Activated naive CD4-positive, alpha-beta T cell treated with anti-CD3 and anti-CD28 coated beads, Interleukin-2, amount 50 U/mL, for 72 hours (primary cell): ENCODE measurements around the gene TULP3. TPM values are rescaled to one million over a fixed set of nuclear protein-coding genes. Genes with fewer than 3 reads are reported as not detected.

Source experiments
- ATAC-seq, 2 donors: fragments of 150-1000 bp; cut with Tn5 transposase; 2 replicates each; pipeline ENCODE4 v1.10.0; 2021; ENCODE audit warnings: mild to moderate bottlenecking in 2 of 2, moderate library complexity in 2 of 2
- DNase-seq, 2 donors: peaks; one replicate each; pipeline ENCODE4 v3.0.0; 2021 to 2022; ENCODE audit warnings: low spot score in 2 of 2
- H3K27ac Mint-ChIP-seq, 2 donors: one replicate each; pipeline ENCODE4 v1.8.0; 2022; ENCODE audit warnings: mild to moderate bottlenecking in 2 of 2, mixed read lengths in 2 of 2
- H3K36me3 Mint-ChIP-seq, 2 donors: one replicate each; pipeline ENCODE4 v1.8.0; 2022; ENCODE audit warnings: mixed read lengths in 2 of 2
- H3K9me3 Mint-ChIP-seq, 2 donors: one replicate each; pipeline ENCODE4 v1.8.0; 2022; ENCODE audit warnings: mixed read lengths in 2 of 2
- total RNA-seq, 2 donors: library from RNA; stranded (reverse); gene quantifications; one replicate each; pipeline ENCODE4 v1.2.3, GENCODE V29; 2022

TULP3 gene
- total RNA-seq, 2 donors from 2014 or later = 4.9 to 7.3 TPM

- Mint-ChIP-seq H3K9me3 (no peaks in the 10 kb centered on the region), H3K36me3 (no peaks in the 10 kb centered on the region), H3K27ac (no peak overlapping the region)
- DNase-seq (no peak), ATAC-seq (no peak)
These were observed 6.7 kb downstream of the TULP3 start for GRCh38 chr12:2897418-2897817.

- ATAC-seq (no peak), DNase-seq (no peak)
- H3K36me3 Mint-ChIP-seq = no peaks in the 10 kb centered on the region
- no peak overlapping the region for H3K27ac Mint-ChIP-seq
- no peaks in the 10 kb centered on the region for H3K9me3 Mint-ChIP-seq
These were observed 10.0 kb downstream of the TULP3 start for GRCh38 chr12:2900642-2901041.

- Mint-ChIP-seq H3K9me3 (no peaks in the 10 kb centered on the region), H3K27ac (no peak overlapping the region), H3K36me3 (no peaks in the 10 kb centered on the region)
- ATAC-seq (no peak), DNase-seq (no peak)
These were observed 11.7 kb downstream of the TULP3 start for GRCh38 chr12:2902272-2902880.

GRCh38 chr12:2904260-2904659, 13.6 kb downstream of the TULP3 start:
- ATAC-seq (no peak), DNase-seq (no peak)
- no peak overlapping the region for H3K27ac Mint-ChIP-seq
- no peaks in the 10 kb centered on the region for H3K9me3 Mint-ChIP-seq
- H3K36me3 Mint-ChIP-seq = no peaks in the 10 kb centered on the region

GRCh38 chr12:2912216-2912575, 21.5 kb downstream of the TULP3 start:
- Mint-ChIP-seq H3K27ac (no peak overlapping the region), H3K36me3 (no peaks in the 10 kb centered on the region), H3K9me3 (no peaks in the 10 kb centered on the region)
- ATAC-seq (no peak), DNase-seq (no peak)

GRCh38 chr12:2919249-2919648, 28.6 kb downstream of the TULP3 start:
- peaks cover 0 to 5% of the 10 kb centered on the region in 2 donors for H3K36me3 Mint-ChIP-seq
- ATAC-seq (no peak), DNase-seq (no peak)
- no peak overlapping the region for H3K27ac Mint-ChIP-seq
- H3K9me3 Mint-ChIP-seq = no peaks in the 10 kb centered on the region

GRCh38 chr12:2922329-2922728, 31.6 kb downstream of the TULP3 start:
- DNase-seq (no peak), ATAC-seq (peak in 1 of 2 donors; percentile 60)
- Mint-ChIP-seq H3K27ac (no peak overlapping the region), H3K36me3 (peaks cover 0 to 6% of the 10 kb centered on the region in 2 donors), H3K9me3 (no peaks in the 10 kb centered on the region)

GRCh38 chr12:2923057-2923456, 32.4 kb downstream of the TULP3 start:
- DNase-seq = no peak
- Mint-ChIP-seq H3K27ac (no peak overlapping the region), H3K9me3 (no peaks in the 10 kb centered on the region), H3K36me3 (peaks cover 6% of the 10 kb centered on the region in 2 donors)
- ATAC-seq = no peak

GRCh38 chr12:2924019-2924418, 33.3 kb downstream of the TULP3 start:
- H3K9me3 Mint-ChIP-seq = no peaks in the 10 kb centered on the region
- DNase-seq = no peak
- H3K36me3 Mint-ChIP-seq = peaks cover 6% of the 10 kb centered on the region in 2 donors
- no peak overlapping the region for H3K27ac Mint-ChIP-seq
- ATAC-seq = no peak

GRCh38 chr12:2925322-2925995, 34.8 kb downstream of the TULP3 start:
- Mint-ChIP-seq H3K9me3 (no peaks in the 10 kb centered on the region), H3K27ac (peak overlapping the region in 1 of 2 donors; percentile 14), H3K36me3 (peaks cover 6% of the 10 kb centered on the region in 2 donors)
- ATAC-seq (peak; percentile 34 to 94), DNase-seq (no peak)

- DNase-seq (no peak), ATAC-seq (no peak)
- Mint-ChIP-seq H3K9me3 (no peaks in the 10 kb centered on the region), H3K27ac (no peak overlapping the region), H3K36me3 (peaks cover 0 to 6% of the 10 kb centered on the region in 2 donors)
These were observed 40.2 kb downstream of the TULP3 start for GRCh38 chr12:2930865-2931264.

- Mint-ChIP-seq H3K9me3 (no peaks in the 10 kb centered on the region), H3K27ac (no peak overlapping the region), H3K36me3 (no peaks in the 10 kb centered on the region)
- DNase-seq (no peak), ATAC-seq (no peak)
These were observed 42.9 kb downstream of the TULP3 start for GRCh38 chr12:2933586-2933985.

- Mint-ChIP-seq H3K36me3 (no peaks in the 10 kb centered on the region), H3K9me3 (no peaks in the 10 kb centered on the region), H3K27ac (no peak overlapping the region)
- ATAC-seq (no peak), DNase-seq (no peak)
These were observed 43.7 kb downstream of the TULP3 start for GRCh38 chr12:2934371-2934770.

- Mint-ChIP-seq H3K36me3 (no peaks in the 10 kb centered on the region), H3K9me3 (no peaks in the 10 kb centered on the region), H3K27ac (peak overlapping the region in 1 of 2 donors; percentile 14)
- DNase-seq (no peak), ATAC-seq (no peak)
These were observed 45.6 kb downstream of the TULP3 start for GRCh38 chr12:2936301-2936700.

GRCh38 chr12:2937500-2937899, 46.8 kb downstream of the TULP3 start:
- no peak for ATAC-seq
- no peak for DNase-seq
- Mint-ChIP-seq H3K27ac (no peak overlapping the region), H3K9me3 (no peaks in the 10 kb centered on the region), H3K36me3 (no peaks in the 10 kb centered on the region)

- Mint-ChIP-seq H3K27ac (no peak overlapping the region), H3K36me3 (no peaks in the 10 kb centered on the region), H3K9me3 (no peaks in the 10 kb centered on the region)
- ATAC-seq (no peak), DNase-seq (no peak)
These were observed 48.5 kb downstream of the TULP3 start for GRCh38 chr12:2939191-2939590.

GRCh38 chr12:2940564-2940963, 49.9 kb downstream of the TULP3 start:
- Mint-ChIP-seq H3K36me3 (no peaks in the 10 kb centered on the region), H3K27ac (no peak overlapping the region), H3K9me3 (no peaks in the 10 kb centered on the region)
- no peak for ATAC-seq
- no peak for DNase-seq

GRCh38 chr12:2941524-2941923, 50.8 kb downstream of the TULP3 start:
- Mint-ChIP-seq H3K27ac (no peak overlapping the region), H3K36me3 (no peaks in the 10 kb centered on the region), H3K9me3 (no peaks in the 10 kb centered on the region)
- no peak for DNase-seq
- ATAC-seq = no peak
